Tibial artery (tissue), 4 donors: ENCODE measurements around the gene PPRC1.

Experiments used
- DNase-seq, 2 donors: peaks; one replicate each; pipeline ENCODE4 v3.0.0-alpha.2; 2019
- H3K27ac ChIP-seq, 2 donors: fragments of 200-600 bp; sonication (generic) in 1 of 2; 1 replicate in 1 of 2; 2 replicates in 1 of 2; pipeline ENCODE4 v1.5.1; 2018 to 2019; ENCODE audit warnings: mild to moderate bottlenecking in 1 of 2
- H3K27me3 ChIP-seq, 2 donors: fragments of 200-600 bp; sonication (generic) in 1 of 2; one replicate each; pipeline versions ENCODE4 v1.5.1 to v1.6.0; 2016 to 2019
- H3K36me3 ChIP-seq, 3 donors: fragments of 200-600 bp; sonication (generic) in 2 of 3; one replicate each; pipeline ENCODE4 v1.5.1; 2016 to 2019; ENCODE audit warnings: mild to moderate bottlenecking in 2 of 3
- H3K4me1 ChIP-seq, 4 donors: fragments of 200-600 bp; sonication (generic) in 2 of 4; 1 replicate in 3 of 4; 2 replicates in 1 of 4; pipeline ENCODE4 v1.5.1; 2016 to 2019
- H3K4me3 ChIP-seq, 2 donors: fragments of 200-600 bp; sonication (generic) in 1 of 2; 1 replicate in 1 of 2; 2 replicates in 1 of 2; pipeline ENCODE4 v1.5.1; 2018 to 2019; ENCODE audit warnings: mild to moderate bottlenecking in 2 of 2
- H3K9me3 ChIP-seq, 3 donors: fragments of 200-600 bp; sonication (generic) in 1 of 3; one replicate each; pipeline ENCODE4 v1.5.1; 2016 to 2019
- intact Hi-C: fragments of 100-400 bp; cut with DNase I; formaldehyde crosslinking; loops from one replicate; pipeline ENCODE4 v1.15.0; 2023; ENCODE audit warnings: low total_unique reads
- TF ChIP-seq, protein P1 (sequence below), 2 experiments: fragments of 200-600 bp in 1 of 2; fragments of 450-650 bp in 1 of 2; IDR thresholded peaks; one replicate each; pipeline ENCODE4 v1.5.1; 2017 to 2019; ENCODE audit warnings: antibody characterized with exemption in 2 of 2, mild to moderate bottlenecking in 1 of 2, moderate library complexity in 1 of 2

PPRC1 gene

DNA sequence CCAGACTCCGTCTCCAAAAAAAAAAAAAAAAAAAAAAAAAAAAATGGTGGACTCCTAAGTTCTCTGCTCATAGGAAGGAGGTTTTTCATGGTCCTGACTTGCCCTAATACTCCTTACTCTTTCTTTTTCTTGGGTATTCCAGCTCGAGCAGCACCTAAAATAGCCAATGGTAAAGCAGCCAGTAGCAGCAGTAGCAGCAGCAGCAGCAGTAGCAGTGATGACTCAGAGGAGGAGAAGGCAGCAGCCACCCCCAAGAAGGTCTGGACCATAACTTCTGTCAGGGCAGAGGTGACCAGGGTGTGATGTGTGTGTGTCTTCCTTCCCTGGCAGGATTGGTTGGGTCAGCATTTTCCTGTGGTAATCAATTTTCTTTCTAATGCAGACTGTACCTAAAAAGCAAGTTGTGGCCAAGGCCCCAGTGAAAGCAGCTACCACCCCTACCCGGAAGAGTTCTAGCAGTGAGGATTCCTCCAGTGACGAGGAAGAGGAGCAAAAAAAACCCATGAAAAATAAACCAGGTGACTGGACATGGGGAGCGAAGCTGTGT lies 26.3 kb downstream of the PPRC1 start:
- H3K27ac ChIP-seq, result no peak overlapping the region
- no peak for DNase-seq
- TF ChIP-seq, protein P1, sequence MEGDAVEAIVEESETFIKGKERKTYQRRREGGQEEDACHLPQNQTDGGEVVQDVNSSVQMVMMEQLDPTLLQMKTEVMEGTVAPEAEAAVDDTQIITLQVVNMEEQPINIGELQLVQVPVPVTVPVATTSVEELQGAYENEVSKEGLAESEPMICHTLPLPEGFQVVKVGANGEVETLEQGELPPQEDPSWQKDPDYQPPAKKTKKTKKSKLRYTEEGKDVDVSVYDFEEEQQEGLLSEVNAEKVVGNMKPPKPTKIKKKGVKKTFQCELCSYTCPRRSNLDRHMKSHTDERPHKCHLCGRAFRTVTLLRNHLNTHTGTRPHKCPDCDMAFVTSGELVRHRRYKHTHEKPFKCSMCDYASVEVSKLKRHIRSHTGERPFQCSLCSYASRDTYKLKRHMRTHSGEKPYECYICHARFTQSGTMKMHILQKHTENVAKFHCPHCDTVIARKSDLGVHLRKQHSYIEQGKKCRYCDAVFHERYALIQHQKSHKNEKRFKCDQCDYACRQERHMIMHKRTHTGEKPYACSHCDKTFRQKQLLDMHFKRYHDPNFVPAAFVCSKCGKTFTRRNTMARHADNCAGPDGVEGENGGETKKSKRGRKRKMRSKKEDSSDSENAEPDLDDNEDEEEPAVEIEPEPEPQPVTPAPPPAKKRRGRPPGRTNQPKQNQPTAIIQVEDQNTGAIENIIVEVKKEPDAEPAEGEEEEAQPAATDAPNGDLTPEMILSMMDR (IDR thresholded peaks at IDR 0.05), result no peak
- H3K4me3 ChIP-seq, result no peak overlapping the region
- H3K36me3 ChIP-seq, result peaks cover 73 to 94% (median 91%) of the 10 kb centered on the region in 3 donors
- intact Hi-C loops, result no loop called here
- no peaks in the 10 kb centered on the region for H3K27me3 ChIP-seq
- H3K9me3 ChIP-seq, result no peaks in the 10 kb centered on the region
- peaks cover 0 to 9% (median 0%) of the 10 kb centered on the region in 4 donors for H3K4me1 ChIP-seq

DNA sequence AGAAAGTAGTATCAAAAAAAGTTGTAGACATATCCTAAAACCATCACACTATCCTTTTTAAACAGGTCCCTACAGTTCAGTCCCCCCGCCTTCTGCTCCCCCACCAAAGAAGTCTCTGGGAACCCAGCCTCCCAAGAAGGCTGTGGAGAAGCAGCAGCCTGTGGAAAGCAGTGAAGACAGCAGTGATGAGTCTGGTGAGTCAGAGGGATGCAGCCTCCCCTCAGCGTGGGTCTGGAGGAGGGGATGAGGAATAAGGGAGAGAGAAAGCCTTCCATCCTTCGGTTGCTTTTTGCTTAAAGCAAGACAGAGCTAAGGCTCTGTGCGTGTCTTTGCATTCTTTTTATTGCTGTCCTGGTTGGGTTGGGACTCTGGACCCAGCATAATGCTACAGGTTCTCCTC lies 27.0 kb downstream of the PPRC1 start:
- Histone ChIP-seq H3K4me3 (no peak overlapping the region), H3K27ac (no peak overlapping the region), H3K36me3 (peaks cover 73 to 92% (median 86%) of the 10 kb centered on the region in 3 donors), H3K27me3 (no peaks in the 10 kb centered on the region), H3K9me3 (no peaks in the 10 kb centered on the region), H3K4me1 (peaks cover 0 to 3% (median 0%) of the 10 kb centered on the region in 4 donors)
- TF ChIP-seq, protein P1 (IDR thresholded peaks at IDR 0.05), result no peak
- intact Hi-C loops, result loop anchor here (10.0 kb wide), 1 partner anchor 195 kb away; no protein-coding TSS in a partner anchor
- DNase-seq, result no peak

DNA sequence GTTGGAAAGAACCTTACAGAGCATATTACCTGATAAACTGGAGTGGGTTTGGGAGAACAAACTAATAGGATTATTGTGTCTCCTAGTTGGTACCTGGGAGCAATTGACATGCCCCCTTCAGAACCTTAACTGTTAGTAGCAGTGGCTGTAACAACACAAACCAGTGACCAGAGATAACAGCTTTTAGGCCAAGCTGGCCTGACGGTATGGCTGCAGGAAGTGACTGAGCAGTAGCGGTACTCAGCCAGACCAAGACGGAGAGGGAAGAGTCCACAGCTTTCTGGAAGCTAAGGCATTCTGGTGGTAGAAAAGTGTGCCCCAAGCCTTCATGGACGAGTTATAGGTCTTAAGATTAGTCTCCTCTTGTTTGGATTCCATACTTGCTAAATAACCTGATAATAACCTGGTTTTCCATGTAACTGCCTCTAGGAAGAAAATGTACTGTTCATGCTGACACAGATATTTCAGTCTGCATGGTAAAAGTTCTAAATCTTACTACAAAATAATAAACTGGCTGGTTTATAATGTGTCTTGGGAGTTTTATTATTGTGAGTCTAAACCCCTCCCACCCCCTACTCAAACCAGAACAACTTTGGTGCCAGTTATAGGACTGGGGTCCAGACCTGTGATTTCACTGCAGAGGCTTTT lies 30.6 kb downstream of the PPRC1 start:
- TF ChIP-seq, protein P1 (IDR thresholded peaks at IDR 0.05), result no peak
- intact Hi-C loops, result loop anchor here (10.0 kb wide), 1 partner anchor 191 kb away; no protein-coding TSS in a partner anchor
- H3K27ac ChIP-seq, result no peak overlapping the region
- no peak for DNase-seq
- no peaks in the 10 kb centered on the region for H3K4me1 ChIP-seq
- H3K27me3 ChIP-seq, result no peaks in the 10 kb centered on the region
- H3K9me3 ChIP-seq, result no peaks in the 10 kb centered on the region
- H3K36me3 ChIP-seq, result peaks cover 53 to 60% (median 56%) of the 10 kb centered on the region in 3 donors
- no peak overlapping the region for H3K4me3 ChIP-seq

- Histone ChIP-seq H3K9me3 (no peaks in the 10 kb centered on the region), H3K27me3 (no peaks in the 10 kb centered on the region), H3K4me3 (no peak overlapping the region), H3K27ac (no peak overlapping the region), H3K4me1 (peaks cover 0 to 10% (median 2%) of the 10 kb centered on the region in 4 donors), H3K36me3 (peaks cover 10 to 16% (median 13%) of the 10 kb centered on the region in 3 donors)
- TF ChIP-seq, protein P1 (IDR thresholded peaks at IDR 0.05), result no peak
- no peak for DNase-seq
- intact Hi-C loops, result loop anchor here (10.0 kb wide), 1 partner anchor 187 kb away; no protein-coding TSS in a partner anchor
Observed at GRCh38 chr10:102167861-102168260, 35.0 kb downstream of the PPRC1 start.

GRCh38 chr10:102170602-102171001 lies 37.8 kb downstream of the PPRC1 start:
- TF ChIP-seq, protein P1 (IDR thresholded peaks at IDR 0.05), result no peak
- Histone ChIP-seq H3K4me3 (no peak overlapping the region), H3K36me3 (no peaks in the 10 kb centered on the region), H3K4me1 (peaks cover 0 to 10% (median 2%) of the 10 kb centered on the region in 4 donors), H3K27me3 (peaks cover 0 to 6% of the 10 kb centered on the region in 2 donors), H3K9me3 (no peaks in the 10 kb centered on the region), H3K27ac (no peak overlapping the region)
- intact Hi-C loops, result loop anchor here (5.0 kb wide), 2 partner anchors 57 to 232 kb away; partner anchors contain the start of gene ELOVL3
- DNase-seq, result no peak
